Right hindlimb (tissue), 1 donor: ENCODE results near the gene ALPP.
"Not testable (repeated sequence)": the region's sequence is repeated elsewhere in the genome, so short reads cannot be mapped to it uniquely, and the experiment has no call there.

ENCODE experiments used
- DNase-seq: peaks from one replicate; pipeline ENCODE4 v3.0.0-alpha.2; 2018

ALPP gene

DNA sequence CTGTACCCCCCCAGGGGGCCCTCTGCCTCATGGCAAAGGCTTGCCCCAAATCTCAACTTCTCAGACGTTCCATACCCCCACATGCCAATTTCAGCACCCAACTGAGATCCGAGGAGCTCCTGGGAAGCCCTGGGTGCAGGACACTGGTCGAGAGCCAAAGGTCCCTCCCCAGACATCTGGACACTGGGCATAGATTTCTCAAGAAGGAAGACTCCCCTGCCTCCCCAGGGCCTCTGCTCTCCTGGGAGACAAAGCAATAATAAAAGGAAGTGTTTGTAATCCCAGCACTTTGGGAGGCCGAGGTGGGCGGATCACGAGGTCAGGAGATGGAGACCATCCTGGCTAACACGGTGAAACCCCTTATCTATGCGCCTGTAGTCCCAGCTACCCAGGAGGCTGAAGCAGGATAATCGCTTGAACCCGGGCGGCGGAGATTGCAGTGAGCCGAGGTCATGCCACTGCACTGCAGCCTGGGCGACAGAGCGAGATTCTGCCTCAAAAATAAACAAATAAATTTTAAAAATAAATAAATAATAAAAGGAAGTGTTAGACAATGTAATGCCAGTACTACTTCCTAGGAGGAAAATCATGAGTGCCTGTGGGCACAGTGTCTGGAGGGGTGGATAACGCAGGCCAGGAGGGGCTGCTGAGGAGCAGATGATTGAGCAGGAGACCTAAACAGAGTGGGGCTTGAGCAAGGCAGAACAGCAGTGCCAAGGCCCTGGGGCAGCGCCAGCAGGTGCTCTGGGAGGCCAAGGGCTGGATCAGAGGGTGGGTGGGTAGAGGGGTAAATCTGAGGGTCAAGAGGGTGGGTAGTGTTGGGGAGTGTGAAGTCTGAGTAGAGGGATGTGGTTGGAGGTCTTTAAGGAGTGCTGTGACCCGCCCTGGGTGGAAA lies 4.0 kb downstream of the ALPP start:
- DNase-seq, result no peak

DNA sequence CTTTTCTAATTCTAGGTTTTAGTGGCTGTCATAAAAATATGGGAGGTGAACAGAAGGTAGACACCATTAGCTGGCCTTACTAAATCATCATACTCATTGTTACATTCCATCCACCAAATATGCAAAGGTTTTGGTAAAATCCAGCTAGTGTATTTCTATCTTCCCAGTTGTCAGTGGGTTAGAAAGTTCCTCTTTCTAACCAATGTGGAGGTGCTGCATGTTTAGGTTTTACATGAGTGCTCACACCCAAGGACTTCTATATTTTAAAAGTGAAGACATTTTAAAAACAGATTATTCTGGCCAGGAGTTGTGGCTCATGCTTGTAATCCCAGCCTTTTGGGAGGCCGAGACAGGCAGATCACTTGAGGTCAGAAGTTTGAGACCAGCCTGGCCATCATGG lies 5.9 kb downstream of the ALPP start:
- DNase-seq, result no peak

DNA sequence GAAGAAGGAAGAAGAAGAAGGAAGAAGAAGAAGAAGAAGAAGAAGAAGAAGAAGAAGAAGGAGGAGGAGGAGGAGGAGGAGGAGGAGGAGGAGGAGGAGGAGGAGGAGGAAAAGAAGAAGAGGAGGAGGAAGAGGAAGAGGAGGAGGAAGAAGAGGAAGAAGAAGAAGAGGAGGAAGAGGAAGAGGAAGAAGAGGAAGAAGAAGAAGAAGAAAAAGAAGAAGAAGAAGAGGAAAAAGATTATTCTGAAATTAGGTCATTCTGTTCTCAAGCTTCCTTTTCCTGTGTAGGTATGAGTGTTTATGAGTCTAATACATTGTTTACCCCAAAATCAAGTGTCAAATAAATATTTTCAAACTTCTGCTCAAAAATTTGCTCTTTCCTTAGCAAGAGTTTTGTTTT lies 6.5 kb downstream of the ALPP start:
- not testable (repeated sequence) for DNase-seq

DNA sequence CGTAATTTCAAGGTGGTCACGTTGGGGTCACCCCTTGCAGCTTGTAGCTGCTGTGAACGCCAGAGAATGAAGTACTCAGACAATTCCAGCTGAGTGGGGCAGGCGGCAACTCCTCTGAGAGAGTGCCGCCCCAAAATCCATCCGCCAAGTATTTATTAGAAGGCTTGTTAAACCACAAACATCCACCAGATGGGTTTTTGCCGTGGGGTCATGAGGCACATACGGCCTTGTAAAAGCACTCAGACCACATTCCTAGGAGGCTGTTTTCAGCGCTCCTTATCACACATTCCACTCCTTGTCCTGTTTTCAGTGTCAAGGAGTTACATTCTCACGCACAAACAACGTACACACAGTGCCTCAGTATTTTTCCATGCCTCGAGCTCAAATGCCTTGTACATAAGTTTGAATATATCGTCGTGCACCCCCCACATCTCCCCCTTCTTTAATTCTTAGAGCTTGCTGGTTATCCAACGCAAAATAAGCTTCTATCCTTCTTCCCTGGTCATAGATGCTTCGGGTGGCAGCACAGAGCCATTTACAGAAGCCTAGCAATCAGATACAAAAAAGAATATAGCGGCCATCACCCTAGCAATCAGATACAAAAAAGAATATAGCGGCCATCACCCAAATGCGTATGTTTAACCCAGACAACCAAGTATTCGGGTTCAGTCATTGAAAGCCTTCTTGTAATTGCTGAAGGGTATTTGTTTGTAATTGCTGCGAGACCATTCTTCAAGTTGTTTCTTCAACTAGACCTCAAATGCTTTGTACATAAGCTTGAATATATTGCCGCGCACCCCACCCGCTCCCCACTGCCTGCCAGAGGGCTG lies 7.3 kb downstream of the ALPP start:
- no peak for DNase-seq

DNA sequence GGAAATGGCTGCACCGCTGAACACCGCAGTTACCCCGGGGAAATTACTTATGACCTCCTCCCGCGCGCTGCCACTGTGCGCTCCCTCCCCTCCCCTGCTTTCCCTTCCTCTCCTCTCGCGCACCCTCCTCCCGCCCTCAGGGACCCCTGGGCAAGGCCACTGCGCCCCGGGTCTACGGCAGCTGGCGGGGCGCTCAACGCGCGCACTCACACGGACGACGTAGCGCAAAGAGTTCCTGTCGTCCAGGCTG lies 7.9 kb downstream of the ALPP start:
- no peak for DNase-seq

DNA sequence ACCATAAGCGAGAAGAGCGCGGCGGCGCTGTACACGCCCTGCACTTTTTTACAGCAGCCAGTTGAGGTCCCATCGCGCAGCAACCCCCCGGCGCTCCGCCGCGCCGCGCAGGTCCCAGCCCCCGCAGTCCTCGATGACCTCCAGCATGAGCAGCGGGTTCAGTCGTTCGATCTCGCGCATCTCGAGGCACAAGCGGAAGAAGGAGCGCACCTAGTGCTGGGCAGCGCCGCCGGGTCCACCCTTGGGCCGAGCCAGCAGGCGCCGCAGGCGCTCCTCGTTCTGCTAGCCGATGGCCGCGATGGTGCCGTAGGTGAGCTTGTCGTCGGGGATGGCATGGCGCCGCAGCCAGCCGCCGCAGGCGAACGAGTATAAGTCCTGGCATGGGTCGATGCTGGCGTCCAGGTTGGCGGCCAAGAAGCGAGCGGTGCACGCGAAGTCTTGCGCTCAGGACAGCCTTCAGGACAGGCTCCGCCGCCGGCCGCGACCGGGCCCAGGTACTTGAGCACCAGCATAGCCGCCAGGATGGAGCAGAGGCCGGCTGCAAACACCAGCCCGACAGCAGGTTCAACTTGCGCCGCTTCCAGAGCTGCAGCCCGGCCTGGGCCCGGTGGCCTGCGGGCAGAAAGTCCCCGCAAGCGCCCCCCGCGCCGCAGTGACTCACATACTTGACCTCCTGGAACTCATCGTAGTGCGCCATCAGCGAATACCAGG lies 8.3 kb downstream of the ALPP start:
- no peak for DNase-seq

DNA sequence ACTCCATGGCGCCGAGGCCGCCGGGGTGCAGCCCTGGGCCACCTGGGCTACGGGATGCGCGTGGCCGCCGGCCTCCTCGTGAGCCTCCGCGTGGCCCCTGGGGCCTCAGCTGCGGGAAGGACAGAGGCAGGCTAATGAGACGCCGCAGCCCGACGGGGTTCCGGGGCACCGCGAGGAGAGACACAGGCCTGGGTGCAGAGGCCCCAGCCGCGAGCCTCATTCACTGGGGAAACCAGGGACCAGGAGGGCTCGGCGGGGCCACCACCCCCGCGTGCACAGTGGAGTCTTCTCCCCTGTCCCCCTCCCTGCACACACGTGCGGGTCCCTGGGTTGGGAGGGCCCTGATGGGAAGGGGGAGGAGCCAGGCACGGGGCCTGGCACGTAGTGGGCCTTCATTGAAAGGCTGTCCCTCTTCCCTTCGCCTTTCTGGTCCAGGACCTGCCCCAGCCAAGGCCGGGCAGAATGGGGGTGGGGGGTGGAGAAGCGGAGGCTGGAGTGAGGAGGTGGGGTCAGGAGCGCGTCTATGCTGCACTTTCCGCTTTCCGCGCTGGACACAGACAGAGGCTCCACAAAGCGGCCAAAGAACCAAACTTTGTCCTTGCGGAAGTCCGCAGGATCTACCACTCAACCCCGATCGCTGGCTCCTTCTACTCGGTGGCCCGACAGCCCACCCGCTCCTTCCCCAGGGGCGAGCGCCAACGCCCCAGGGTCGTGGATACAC lies 9.1 kb downstream of the ALPP start:
- no peak for DNase-seq

DNA sequence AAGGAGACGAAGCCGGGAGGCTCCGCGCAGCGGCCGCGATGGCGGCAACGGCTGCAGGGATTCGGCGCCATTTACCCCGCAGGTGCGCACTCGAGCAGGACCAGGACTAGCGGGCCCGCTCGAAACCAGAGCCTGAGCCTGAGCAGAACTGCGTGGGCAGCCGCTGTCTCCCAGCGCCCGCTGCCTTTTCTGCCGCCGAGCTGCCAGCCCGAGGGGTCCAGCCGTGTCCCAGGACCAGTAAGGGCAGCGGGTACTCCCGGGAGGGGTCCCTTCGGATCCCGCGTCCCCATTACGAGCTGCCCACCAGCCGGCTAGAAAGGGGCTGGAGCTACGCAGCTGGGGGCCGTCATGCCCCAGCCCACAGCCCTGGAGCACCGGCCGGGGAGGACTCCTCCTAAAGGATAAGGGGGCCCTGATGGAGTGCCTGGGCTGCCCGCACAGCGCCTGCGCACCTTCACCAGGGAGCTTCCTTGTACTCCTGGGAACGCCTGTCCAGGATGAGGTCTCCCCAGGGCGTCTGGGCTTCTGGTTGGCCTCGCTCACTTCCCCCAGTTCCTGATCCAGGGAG lies 9.9 kb downstream of the ALPP start:
- no peak for DNase-seq

DNA sequence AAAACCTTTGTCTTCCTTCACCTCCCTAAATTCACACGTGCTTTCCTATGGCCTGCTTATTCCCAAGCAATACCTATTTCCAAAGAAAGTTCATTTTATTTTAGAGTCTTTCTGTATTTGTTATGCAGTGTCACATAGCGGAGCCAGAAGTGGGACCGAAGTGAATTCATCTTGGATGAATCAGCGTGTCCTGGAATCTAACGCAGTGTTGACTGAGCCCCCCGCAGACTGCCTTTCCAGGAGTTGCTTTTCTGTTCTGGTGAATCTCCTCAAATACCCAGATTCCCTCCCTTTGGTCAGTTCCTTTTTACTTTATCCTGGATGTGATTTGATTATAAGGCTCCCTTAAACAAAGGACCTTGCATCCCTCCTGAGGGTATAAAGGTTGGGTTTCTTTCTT lies 10.8 kb downstream of the ALPP start:
- DNase-seq, result no peak

DNA sequence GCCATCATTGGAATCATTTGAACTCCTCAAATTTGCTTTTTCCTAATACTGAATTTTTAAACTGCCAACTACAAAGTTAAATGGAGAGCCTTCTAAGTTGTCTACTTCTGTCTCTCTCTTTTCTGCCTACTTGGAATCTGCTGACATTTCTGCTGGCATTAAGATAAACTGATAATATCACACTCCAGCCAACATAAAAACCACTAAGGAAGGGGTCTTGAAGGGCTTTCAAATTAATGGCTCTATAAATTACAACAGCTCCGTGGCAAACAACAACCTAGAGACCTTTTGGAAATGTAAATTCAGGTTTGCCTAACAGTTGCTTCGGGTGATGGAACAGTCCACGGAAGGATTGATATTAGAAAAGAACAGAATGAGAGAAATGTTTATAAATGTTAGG lies 12.1 kb downstream of the ALPP start:
- DNase-seq, result no peak

DNA sequence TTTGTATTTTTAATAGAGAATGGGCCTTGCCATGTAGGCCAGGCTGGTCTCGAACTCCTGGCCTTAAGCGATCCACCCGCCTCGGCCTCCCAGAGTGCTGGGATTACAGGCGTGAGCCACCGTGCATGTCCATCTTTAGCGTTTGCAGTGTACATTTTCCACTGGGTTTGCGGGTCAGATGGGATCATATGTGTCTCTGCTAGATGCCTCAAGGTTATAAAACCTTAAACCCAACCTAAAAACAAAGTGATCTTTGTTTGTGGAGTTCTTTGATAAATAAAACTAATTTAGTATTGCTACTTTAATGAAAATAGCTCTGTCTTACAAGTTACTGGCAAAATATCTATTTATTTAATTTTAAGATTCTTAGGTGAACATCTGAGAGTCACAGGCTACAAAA lies 15.0 kb downstream of the ALPP start:
- DNase-seq, result no peak

DNA sequence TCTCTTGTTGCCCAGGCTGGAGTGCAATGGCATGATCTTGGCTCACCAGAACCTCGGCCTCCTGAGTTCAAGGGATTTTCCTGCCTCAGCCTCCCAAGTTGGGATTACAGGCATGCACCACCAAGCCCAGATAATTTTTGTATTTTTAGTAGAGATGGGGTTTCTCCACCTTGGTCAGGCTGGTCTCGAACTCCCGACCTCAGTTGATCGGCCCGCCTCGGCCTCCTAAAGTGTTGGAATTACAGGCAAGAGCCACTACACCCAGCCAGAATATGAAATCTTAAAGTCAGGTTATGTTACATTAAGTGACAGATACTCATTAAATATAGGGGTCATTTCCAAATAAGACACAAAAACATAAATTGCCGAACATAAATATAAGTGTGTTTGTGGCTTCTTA lies 15.9 kb downstream of the ALPP start:
- not testable (repeated sequence) for DNase-seq

DNA sequence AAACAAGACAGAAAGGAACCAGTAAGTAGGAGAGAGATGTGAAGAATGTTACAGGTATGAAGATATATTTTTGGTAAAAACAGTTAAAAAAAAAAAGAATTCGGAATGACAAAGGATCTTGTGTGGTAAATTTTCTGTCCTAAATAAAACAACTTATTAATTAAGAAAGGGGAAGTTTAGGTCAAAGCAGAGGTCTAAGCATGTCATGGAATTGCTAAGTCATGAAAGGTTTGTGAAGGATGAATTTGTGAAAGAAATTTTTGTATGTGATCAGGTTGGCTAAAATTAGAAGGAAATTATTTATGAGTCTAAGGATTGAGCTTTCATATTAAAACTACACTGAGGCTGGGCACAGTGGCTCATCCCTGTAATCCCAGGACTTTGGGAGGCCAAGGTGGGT lies 17.0 kb downstream of the ALPP start:
- no peak for DNase-seq

DNA sequence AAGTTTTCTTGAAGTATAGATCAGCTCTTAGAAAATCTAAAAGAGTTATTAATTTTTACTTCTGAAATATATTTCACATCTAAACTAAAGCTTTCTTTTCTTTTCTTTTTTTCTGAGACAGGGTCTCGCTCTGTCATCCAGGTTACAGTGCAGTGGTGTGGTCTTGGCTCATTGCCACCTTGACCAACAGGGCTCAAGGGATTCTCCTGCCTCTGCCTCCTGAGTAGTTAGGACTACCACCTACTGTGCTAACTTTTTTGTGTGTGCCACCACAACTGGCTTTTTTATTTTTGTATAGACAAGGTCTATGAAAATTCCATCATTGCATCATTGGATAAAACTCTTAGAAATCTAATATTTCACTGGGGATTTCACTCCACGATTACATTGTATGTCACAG lies 18.1 kb downstream of the ALPP start:
- DNase-seq, result no peak

DNA sequence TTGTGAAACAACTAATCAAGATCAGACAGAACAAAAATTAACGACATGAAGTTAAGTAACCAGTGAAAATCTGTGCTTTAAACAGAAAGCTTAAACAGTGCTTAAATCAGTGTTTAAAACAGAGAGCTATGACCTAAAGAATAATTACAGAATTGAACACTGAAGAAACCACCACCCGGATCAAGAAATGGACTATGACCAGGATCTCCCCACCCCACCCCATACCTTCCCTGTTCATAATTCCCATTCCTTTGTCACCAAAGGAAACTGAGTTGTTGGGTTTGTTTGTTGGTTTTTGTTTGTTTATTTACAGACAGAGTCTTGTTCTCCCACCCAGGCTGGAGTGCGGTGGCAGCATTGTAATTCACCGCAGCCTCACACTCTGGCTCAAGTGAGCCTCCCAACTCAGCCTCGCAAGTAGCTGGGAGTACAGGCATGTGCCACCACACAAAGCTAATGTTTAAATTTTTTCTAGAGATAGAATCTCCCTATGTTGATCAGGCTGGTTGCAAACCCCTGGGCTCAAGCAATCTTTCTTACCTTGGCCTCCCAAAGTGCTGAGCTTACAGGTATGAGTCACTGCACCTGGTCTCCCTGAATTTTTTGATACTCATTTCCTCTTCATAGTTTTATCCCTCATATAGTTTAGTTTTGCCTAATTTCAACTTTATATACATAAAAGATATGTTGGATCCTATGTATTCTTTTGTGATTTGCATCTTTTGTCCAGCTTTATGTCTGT lies 19.9 kb downstream of the ALPP start:
- no peak for DNase-seq

DNA sequence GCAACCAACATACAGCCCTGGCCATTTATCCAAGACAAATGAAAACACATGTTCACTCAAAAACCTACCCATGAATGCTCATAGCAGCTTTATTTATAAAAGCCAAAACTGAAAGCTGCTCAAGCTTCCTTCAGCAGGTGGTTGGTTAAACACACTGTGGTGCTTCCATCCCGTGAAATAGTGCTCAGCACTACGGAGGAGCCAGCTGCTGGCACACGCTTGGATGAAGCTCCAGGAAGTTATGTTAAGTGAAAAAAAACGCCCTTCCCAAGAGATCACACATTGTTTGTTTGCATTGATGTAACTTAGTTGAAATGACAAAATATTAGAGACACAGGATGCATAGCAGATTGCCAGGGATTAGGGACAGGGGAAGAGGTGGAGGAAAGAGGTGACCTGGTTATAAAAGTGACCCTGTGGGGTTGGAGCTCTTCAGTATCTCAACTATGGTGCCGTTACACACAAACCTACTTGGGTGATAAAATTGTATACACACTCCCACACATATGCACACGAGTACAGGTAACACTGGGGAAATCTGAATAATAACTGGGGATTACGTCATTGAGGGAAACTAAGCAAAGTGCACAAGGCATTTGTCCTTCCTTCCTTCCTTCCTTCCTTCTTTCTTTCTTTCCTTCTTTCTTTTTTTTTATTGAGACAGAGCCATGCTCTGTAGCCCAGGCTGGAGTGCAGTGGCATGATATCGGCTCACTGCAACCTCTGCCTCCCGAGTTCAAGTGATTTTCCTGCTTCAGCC lies 21.9 kb downstream of the ALPP start:
- DNase-seq, result no peak

DNA sequence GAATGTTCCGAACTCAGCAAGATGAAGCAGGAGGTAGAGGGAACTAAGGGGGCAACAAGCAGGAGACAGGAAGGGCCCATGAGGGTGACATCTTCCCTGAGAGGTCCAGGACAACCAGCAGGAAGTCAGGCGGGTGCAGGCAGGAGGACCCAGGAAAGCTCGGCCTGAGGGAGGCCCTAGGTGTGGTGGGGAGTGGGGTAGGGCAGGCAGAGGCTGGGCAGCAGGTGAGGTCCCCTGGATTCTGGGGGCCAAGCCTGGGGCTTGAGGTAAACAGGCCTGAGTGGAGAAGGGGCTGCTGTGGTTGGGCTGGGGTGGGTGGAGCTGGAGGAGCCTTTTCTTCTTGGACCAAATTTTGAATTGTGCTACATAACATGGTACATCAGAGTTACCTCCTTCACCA lies 24.0 kb downstream of the ALPP start:
- no peak for DNase-seq

DNA sequence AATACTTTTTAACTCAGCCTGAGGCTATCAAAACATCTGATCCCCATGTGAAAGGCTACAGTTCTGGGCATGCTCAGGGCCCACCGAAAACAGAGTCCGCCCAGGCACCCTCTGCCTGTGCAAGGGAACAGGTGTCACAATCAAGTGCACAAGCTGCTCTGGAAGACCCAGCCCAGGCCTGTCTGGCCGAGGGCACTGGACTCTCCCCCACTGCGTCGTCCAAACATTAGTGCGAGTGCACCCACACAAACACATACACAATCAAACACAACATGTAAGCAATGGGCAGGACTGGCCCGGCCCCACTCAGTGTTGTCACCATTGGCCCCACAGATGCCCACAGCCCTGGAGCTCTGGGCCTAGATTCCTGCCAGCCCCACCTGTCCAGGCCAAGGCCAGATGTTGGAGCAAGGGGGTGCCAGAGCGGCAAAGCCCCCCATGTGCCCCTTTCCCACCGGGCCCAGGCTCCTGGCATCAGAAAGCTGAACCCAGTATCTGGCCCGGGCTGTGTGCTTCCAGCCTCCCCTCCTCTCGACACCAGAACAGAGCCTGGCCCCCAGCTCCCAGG lies 27.5 kb downstream of the ALPP start:
- no peak for DNase-seq

DNA sequence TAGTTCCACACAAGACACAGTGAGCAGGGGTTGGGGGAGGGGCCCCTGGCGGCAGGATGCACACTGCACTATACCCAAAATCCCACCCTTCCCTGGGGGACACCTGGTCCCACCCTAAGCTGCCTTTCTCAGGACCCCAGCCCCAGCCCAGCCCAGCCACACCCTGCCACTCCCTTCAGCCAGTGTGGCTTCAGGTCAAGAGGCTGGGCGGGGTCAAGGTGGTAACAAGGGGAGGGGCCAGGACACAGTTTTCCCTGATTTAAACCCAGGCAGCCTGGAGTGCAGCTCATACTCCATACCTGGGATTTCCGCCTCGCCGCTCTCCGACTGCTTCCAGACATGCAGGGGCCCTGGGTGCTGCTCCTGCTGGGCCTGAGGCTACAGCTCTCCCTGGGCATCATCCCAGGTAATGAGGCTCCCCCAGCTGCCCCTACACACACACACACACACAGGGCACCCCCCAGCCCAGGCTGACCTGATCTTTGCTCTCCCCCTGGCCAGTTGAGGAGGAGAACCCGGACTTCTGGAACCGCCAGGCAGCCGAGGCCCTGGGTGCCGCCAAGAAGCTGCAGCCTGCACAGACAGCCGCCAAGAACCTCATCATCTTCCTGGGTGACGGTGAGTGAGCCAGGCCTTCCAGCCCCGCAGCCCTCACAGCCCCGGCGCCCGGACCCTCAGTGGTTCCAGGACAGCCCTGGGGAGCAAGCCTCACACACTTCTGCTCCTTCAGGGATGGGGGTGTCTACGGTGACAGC lies 28.2 kb downstream of the ALPP start, which contains the start of gene ALPG:
Gene ALPG (plus strand): TSS at position 289 of the 755 bp plus-strand sequence. CDS start 51 bp downstream, at position 340.
- DNase-seq, result no peak
